Measurements from ENCODE around the gene STK11IP. TPM values are rescaled to one million over a fixed set of nuclear protein-coding genes. Genes with fewer than 3 reads are reported as not detected.

Gene STK11IP
- total and polyA plus RNA-seq, 10 of the 15 experiments (the other 5 are each of a cell fraction or from before 2014, with no cell fraction given): 0.42 to 24.0 (median 11.4) TPM

GRCh38 chr2:219572237-219573001 lies 25.2 kb upstream of the STK11IP start, which contains the start of gene INHA:
Gene INHA (plus strand): TSS chr2:219572310. CDS start chr2:219572375, 65 bp downstream.
- SMC1A ChIA-PET (ENCODE audit: uncharacterized antibody, unreplicated experiment): no interaction called here
- DNase-seq (ENCODE audit: low read depth, low spot score): no peak
- Histone ChIP-seq H4K20me1 (ENCODE audit: control insufficient read depth, insufficient read depth) (no peaks in the 10 kb centered on the region), H3K9me3 (replicated peaks; ENCODE audit: control insufficient read depth, insufficient read depth, low read length) (no peaks in the 10 kb centered on the region), H3K4me2 (ENCODE audit: control insufficient read depth, insufficient read depth) (no peak within 1 kb of the TSS), H3K79me2 (ENCODE audit: control insufficient read depth, insufficient read depth, low read length) (no peaks in the 10 kb centered on the region), H2AFZ (ENCODE audit: control insufficient read depth, low read depth, low read length) (no peak within 1 kb of the TSS), H3K4me3 (no peak within 1 kb of the TSS), H3K4me1 (ENCODE audit: control insufficient read depth, insufficient read depth, low read length) (no peaks in the 10 kb centered on the region), H3K27ac (ENCODE audit: control insufficient read depth, insufficient read depth) (no peak within 1 kb of the TSS), H3K9ac (ENCODE audit: control insufficient read depth, insufficient read depth, low read length) (no peak within 1 kb of the TSS), H3K36me3 (ENCODE audit: control insufficient read depth in 2 of 2, insufficient read depth in 2 of 2, low read length in 1 of 2) (no peaks in the 10 kb centered on the region), H3K27me3 (replicated peaks in 1 of 2; ENCODE audit: control insufficient read depth in 2 of 2, insufficient read depth in 2 of 2, low read length in 1 of 2) (peaks cover 2 to 5% of the 10 kb centered on the region in 2 experiments; a peak in 3 of 4 replicates)
- CTCF ChIA-PET: interaction anchor here (1.2 kb wide), 1 partner anchor 13 kb away, joined by 3 read pairs; no protein-coding TSS in a partner anchor
- intact Hi-C loops (cut with micrococcal nuclease; ENCODE audit: unreplicated experiment): no loop called here
- BruUV-seq (replicated peaks): no TSS peak
- POLR2A ChIA-PET: no interaction called here
- in situ Hi-C loops (cut with MboI): no loop called here
- WGBS (ENCODE audit: insufficient coverage, insufficient replicate concordance, low lambda C conversion rate, missing lambda C conversion rate): 53% methylated on average over 13 of the region's 13 CpGs
- no peak for ATAC-seq
- FAIRE-seq: no peak
- TF ChIP-seq BACH1 (IDR thresholded peaks at IDR 0.05; ENCODE audit: borderline replicate concordance) (no peak), TCF3 (IDR thresholded peaks at IDR 0.05; ENCODE audit: borderline replicate concordance, insufficient read depth, low read depth, low read length) (no peak), SKIL (IDR thresholded peaks at IDR 0.05; ENCODE audit: low read depth, poor library complexity, severe bottlenecking) (no peak), ZBTB40 (IDR thresholded peaks at IDR 0.05; ENCODE audit: borderline replicate concordance) (no peak), STAT1 (conservative IDR thresholded peaks at IDR 0.05) (no peak), HDGF (IDR thresholded peaks at IDR 0.05) (no peak), POLR2A (IDR thresholded peaks at IDR 0.05; ENCODE audit: low read depth, low read length) (no peak), FOS (IDR thresholded peaks at IDR 0.05; ENCODE audit: borderline replicate concordance, extremely low read depth, insufficient read length) (no peak)
- RAD21 ChIA-PET (ENCODE audit: unreplicated experiment): no interaction called here
